GM23338 (cell line): ENCODE measurements around the gene MUC5AC. TPM values are rescaled to one million over a fixed set of nuclear protein-coding genes. Genes with fewer than 3 reads are reported as not detected.

Source experiments
- ATAC-seq: fragments of 200-7000 bp; cut with Tn5 transposase; 3 replicates; pipeline ENCODE4 v1.9.1; 2020
- DNase-seq: peaks from one replicate; pipeline ENCODE4 v3.0.0-alpha.2; 2015; ENCODE audit warnings: low spot score
- H2AFZ ChIP-seq: fragments of 200-600 bp; sonication (generic); 2 replicates; pipeline ENCODE4 v1.8.0; 2016; ENCODE audit warnings: antibody characterized with exemption, mild to moderate bottlenecking, moderate library complexity
- H3F3A ChIP-seq: fragments of 200-600 bp; sonication (generic); replicated peaks from 2 replicates; pipeline ENCODE4 v1.8.0; 2017; ENCODE audit warnings: antibody characterized with exemption, mixed run types, low read depth
- H3K27ac ChIP-seq: fragments of 200-600 bp; sonication (generic); 2 replicates; pipeline ENCODE4 v1.6.1; 2016; ENCODE audit warnings: low read depth
- H3K27me3 ChIP-seq: fragments of 200-600 bp; sonication (generic); 2 replicates; pipeline ENCODE4 v1.8.0; 2016; ENCODE audit warnings: mild to moderate bottlenecking, mixed run types, moderate library complexity; ENCODE audit not compliant: insufficient read depth
- H3K36me3 ChIP-seq: fragments of 200-600 bp; sonication (generic); 2 replicates; pipeline ENCODE4 v1.8.0; 2016; ENCODE audit warnings: mild to moderate bottlenecking; ENCODE audit not compliant: insufficient read depth
- H3K4me1 ChIP-seq: fragments of 200-600 bp; sonication (generic); 2 replicates; pipeline ENCODE4 v1.8.0; 2016; ENCODE audit warnings: mild to moderate bottlenecking, moderate library complexity; ENCODE audit not compliant: insufficient read depth
- H3K4me2 ChIP-seq: fragments of 200-600 bp; sonication (generic); 2 replicates; pipeline ENCODE4 v1.7.1; 2017; ENCODE audit warnings: mixed run types
- H3K4me3 ChIP-seq: fragments of 200-600 bp; sonication (generic); 2 replicates; pipeline ENCODE4 v1.6.1; 2016; ENCODE audit warnings: mixed run types
- H3K79me2 ChIP-seq: fragments of 200-600 bp; sonication (generic); replicated peaks from 2 replicates; pipeline ENCODE4 v1.8.0; 2017; ENCODE audit warnings: mild to moderate bottlenecking; ENCODE audit not compliant: insufficient read depth
- H3K9me2 ChIP-seq: fragments of 200-600 bp; sonication (generic); 2 replicates; pipeline ENCODE4 v1.8.0; 2017; ENCODE audit not compliant: insufficient read depth
- H4K20me1 ChIP-seq: fragments of 200-600 bp; sonication (generic); replicated peaks from 2 replicates; pipeline ENCODE4 v1.8.0; 2017; ENCODE audit warnings: mild to moderate bottlenecking; ENCODE audit not compliant: insufficient read depth
- H3K27ac Mint-ChIP-seq: 2 replicates; pipeline ENCODE4 v1.8.0; 2020; ENCODE audit warnings: inconsistent platforms, mild to moderate bottlenecking, moderate library complexity, mixed read lengths
- H3K27me3 Mint-ChIP-seq: 3 replicates; pipeline ENCODE4 v1.8.0; 2022; ENCODE audit warnings: low read depth, mild to moderate bottlenecking, moderate library complexity, mixed read lengths, inconsistent platforms; ENCODE audit not compliant: insufficient read depth, poor library complexity
- H3K36me3 Mint-ChIP-seq: 3 replicates; pipeline ENCODE4 v1.8.0; 2021; ENCODE audit warnings: low read depth, mild to moderate bottlenecking, inconsistent platforms, moderate library complexity, mixed read lengths
- H3K4me1 Mint-ChIP-seq: 3 replicates; pipeline ENCODE4 v1.8.0; 2020; ENCODE audit warnings: mild to moderate bottlenecking, inconsistent platforms, mixed read lengths
- H3K4me3 Mint-ChIP-seq: 3 replicates; pipeline ENCODE4 v1.8.0; 2021; ENCODE audit warnings: moderate library complexity, mild to moderate bottlenecking, inconsistent platforms, mixed read lengths
- H3K9me3 Mint-ChIP-seq: 3 replicates; pipeline ENCODE4 v1.8.0; 2020; ENCODE audit warnings: moderate library complexity, mild to moderate bottlenecking, inconsistent platforms, mixed read lengths
- CREB1 ChIP-seq: fragments of 250-450 bp; sonication (Bioruptor Pico); IDR thresholded peaks from 2 replicates; pipeline ENCODE4 v1.5.0; 2020; ENCODE audit warnings: low read depth, mild to moderate bottlenecking, moderate library complexity
- CTCF ChIP-seq, 2 experiments: fragments of 200-600 bp in 1 of 2; sonication (generic) in 1 of 2; conservative IDR thresholded peaks; 2 replicates each; pipeline versions ENCODE4 v1.5.1 to v1.6.1; 2016 to 2017; ENCODE audit warnings: antibody characterized with exemption in 2 of 2, low read depth in 2 of 2, mild to moderate bottlenecking in 2 of 2, moderate library complexity in 1 of 2
- ETS1 ChIP-seq: IDR thresholded peaks from 2 replicates; pipeline ENCODE4 v1.6.1; 2016; ENCODE audit warnings: antibody characterized with exemption
- EZH2 ChIP-seq: fragments of 200-600 bp; sonication (generic); IDR thresholded peaks from one replicate; pipeline ENCODE4 v1.8.0; 2017; ENCODE audit warnings: antibody characterized with exemption, mild to moderate bottlenecking, low read depth; ENCODE audit not compliant: unreplicated experiment
- EZH2phosphoT487 ChIP-seq: fragments of 200-600 bp; sonication (generic); IDR thresholded peaks from one replicate; pipeline ENCODE4 v1.8.1; 2018; ENCODE audit warnings: antibody characterized with exemption; ENCODE audit not compliant: unreplicated experiment
- JUNB ChIP-seq: IDR thresholded peaks from one replicate; pipeline ENCODE4 v1.6.1; 2016; ENCODE audit warnings: antibody characterized with exemption; ENCODE audit not compliant: unreplicated experiment
- NANOG ChIP-seq: IDR thresholded peaks from 2 replicates; pipeline ENCODE4 v1.6.1; 2016; ENCODE audit warnings: antibody characterized with exemption, borderline replicate concordance
- POLR2AphosphoS5 ChIP-seq: IDR thresholded peaks from 2 replicates; pipeline ENCODE4 v1.6.1; 2016; ENCODE audit warnings: antibody characterized with exemption, low read depth
- STAT1 ChIP-seq: IDR thresholded peaks from one replicate; pipeline ENCODE4 v1.6.1; 2016; ENCODE audit warnings: antibody characterized with exemption; ENCODE audit not compliant: unreplicated experiment
- ZNF114 ChIP-seq: fragments of 250-450 bp; sonication (Bioruptor Pico); IDR thresholded peaks from 2 replicates; pipeline ENCODE4 v1.5.0; 2020; ENCODE audit warnings: mild to moderate bottlenecking, moderate library complexity
- ZNF331 ChIP-seq: fragments of 250-450 bp; sonication (Bioruptor Pico); IDR thresholded peaks from 2 replicates; pipeline ENCODE4 v1.5.0; 2020; ENCODE audit warnings: low read depth, mild to moderate bottlenecking, moderate library complexity
- ZNF462 ChIP-seq: fragments of 250-450 bp; sonication (Bioruptor Pico); IDR thresholded peaks from 2 replicates; pipeline ENCODE4 v1.5.0; 2020; ENCODE audit warnings: mild to moderate bottlenecking, moderate library complexity
- polyA plus RNA-seq: library from polyadenylated mRNA; unstranded; fragments of >200 nt; fragmentation: Nextera tagmentation; extraction: Ambion mirVana; gene quantifications from 2 replicates; pipeline ENCODE4 v1.2.1, GENCODE V29; 2016
- total RNA-seq: library from RNA; depleted of rRNA; stranded (reverse); fragments of >200 nt; shearing (Covaris generic); gene quantifications from 2 replicates; pipeline ENCODE4 v1.2.3, GENCODE V29; 2014
- TF ChIP-seq, protein P1 (sequence below): IDR thresholded peaks from one replicate; pipeline ENCODE4 v1.6.1; 2018; ENCODE audit warnings: antibody characterized with exemption; ENCODE audit not compliant: unreplicated experiment

The MUC5AC gene
- total and polyA plus RNA-seq, 2 experiments from 2014 or later: not detected

- Histone ChIP-seq H3K9me2 (no peaks in the 10 kb centered on the region), H3K36me3 (no peaks in the 10 kb centered on the region), H3K27me3 (no peaks in the 10 kb centered on the region), H3K4me3 (no peak overlapping the region), H3K79me2 (no peaks in the 10 kb centered on the region), H3F3A (no peaks in the 10 kb centered on the region), H3K4me1 (no peaks in the 10 kb centered on the region), H4K20me1 (no peaks in the 10 kb centered on the region), H3K4me2 (no peak overlapping the region), H3K27ac (no peak overlapping the region), H2AFZ (no peak overlapping the region)
- H3K27ac Mint-ChIP-seq: no peak overlapping the region
- ATAC-seq (no peak), DNase-seq (no peak)
- H3K27me3 Mint-ChIP-seq: peaks cover 8% of the 10 kb centered on the region
- no peaks in the 10 kb centered on the region for H3K36me3 Mint-ChIP-seq
- TF ChIP-seq EZH2phosphoT487: no peak
- TF ChIP-seq JUNB: no peak
- no peak for TF ChIP-seq EZH2
- TF ChIP-seq POLR2AphosphoS5: no peak
- TF ChIP-seq, protein P1, sequence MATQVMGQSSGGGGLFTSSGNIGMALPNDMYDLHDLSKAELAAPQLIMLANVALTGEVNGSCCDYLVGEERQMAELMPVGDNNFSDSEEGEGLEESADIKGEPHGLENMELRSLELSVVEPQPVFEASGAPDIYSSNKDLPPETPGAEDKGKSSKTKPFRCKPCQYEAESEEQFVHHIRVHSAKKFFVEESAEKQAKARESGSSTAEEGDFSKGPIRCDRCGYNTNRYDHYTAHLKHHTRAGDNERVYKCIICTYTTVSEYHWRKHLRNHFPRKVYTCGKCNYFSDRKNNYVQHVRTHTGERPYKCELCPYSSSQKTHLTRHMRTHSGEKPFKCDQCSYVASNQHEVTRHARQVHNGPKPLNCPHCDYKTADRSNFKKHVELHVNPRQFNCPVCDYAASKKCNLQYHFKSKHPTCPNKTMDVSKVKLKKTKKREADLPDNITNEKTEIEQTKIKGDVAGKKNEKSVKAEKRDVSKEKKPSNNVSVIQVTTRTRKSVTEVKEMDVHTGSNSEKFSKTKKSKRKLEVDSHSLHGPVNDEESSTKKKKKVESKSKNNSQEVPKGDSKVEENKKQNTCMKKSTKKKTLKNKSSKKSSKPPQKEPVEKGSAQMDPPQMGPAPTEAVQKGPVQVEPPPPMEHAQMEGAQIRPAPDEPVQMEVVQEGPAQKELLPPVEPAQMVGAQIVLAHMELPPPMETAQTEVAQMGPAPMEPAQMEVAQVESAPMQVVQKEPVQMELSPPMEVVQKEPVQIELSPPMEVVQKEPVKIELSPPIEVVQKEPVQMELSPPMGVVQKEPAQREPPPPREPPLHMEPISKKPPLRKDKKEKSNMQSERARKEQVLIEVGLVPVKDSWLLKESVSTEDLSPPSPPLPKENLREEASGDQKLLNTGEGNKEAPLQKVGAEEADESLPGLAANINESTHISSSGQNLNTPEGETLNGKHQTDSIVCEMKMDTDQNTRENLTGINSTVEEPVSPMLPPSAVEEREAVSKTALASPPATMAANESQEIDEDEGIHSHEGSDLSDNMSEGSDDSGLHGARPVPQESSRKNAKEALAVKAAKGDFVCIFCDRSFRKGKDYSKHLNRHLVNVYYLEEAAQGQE: no peak
- no peak for TF ChIP-seq NANOG
- no peak for TF ChIP-seq CREB1 (CRISPR knock-in tag)
- TF ChIP-seq STAT1: no peak
- no peak for TF ChIP-seq ZNF114
- TF ChIP-seq ETS1: no peak
- TF ChIP-seq ZNF331 (CRISPR knock-in tag): no peak
- no peak for TF ChIP-seq CTCF (conservative IDR thresholded peaks at IDR 0.05; ENCODE audit: low read depth in 2 of 2)
- no peak for TF ChIP-seq ZNF462 (CRISPR knock-in tag)
- peaks cover 3% of the 10 kb centered on the region for H3K4me1 Mint-ChIP-seq
- peaks cover 2% of the 10 kb centered on the region; the same call in 2 of the 3 replicates for H3K9me3 Mint-ChIP-seq
- no peak overlapping the region for H3K4me3 Mint-ChIP-seq
Measured at GRCh38 chr11:1219446-1219833, 61.7 kb downstream of the MUC5AC start.
